Hippocampal formation (tissue), 2 donors: Measurements from ENCODE around the gene CCR7.
"Not testable (repeated sequence)": the region's sequence is repeated elsewhere in the genome, so short reads cannot be mapped to it uniquely, and the experiment has no call there.

ENCODE experiments used
- DNase-seq, 2 donors: peaks; one replicate each; lab custom pipeline; 2025; lab: John Stamatoyannopoulos, UW

The CCR7 gene

DNA sequence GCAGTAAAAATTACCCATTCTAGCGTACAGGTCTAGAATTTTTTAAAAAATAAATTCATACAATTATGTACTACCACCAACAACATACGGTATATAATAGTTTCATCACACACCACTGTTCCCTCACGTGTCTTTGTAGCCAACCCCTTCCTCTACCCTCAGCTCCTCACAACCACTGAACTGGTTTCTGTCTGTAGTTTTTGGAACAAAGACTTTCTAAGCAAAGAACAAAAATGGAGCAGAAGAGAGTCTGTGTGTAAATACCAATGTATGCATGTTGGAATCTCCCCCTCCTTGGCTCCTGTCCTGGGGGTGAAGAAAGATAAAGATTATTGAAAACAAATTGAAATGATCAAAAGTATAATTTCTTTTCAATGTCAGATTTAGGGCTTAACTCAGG, 31.9 kb upstream of the CCR7 start:
- DNase-seq = no peak

DNA sequence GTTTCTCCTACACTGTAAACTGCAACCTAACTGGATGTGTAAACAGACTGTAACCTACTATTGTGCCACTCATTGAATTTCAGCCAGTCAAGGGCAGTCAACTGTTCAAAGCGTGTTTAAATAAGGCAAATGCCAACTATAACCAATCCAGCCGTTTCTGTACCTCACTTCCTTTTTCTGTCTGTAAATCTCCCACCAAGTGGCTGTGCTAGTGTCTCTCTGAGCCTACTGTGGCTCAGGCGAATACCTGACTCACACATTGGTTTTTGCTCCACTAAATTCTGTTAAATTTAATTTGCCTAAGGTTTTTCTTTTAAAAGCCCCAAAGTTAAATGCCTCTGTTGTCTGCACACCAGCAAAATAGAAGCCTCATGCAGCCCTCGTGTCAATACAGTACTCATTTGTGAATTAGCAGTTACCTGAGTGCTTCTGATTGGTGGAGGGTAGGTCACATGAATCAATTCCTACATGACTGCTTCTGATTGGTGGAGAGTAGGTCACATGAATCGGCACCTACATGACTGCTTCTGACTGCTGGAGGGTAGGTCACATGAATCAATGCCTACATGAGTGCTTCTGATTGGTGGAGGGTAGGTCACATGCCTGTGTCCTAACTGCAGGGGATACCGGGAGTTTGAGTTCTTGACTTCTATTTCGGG, 31.1 kb upstream of the CCR7 start:
- DNase-seq = no peak

DNA sequence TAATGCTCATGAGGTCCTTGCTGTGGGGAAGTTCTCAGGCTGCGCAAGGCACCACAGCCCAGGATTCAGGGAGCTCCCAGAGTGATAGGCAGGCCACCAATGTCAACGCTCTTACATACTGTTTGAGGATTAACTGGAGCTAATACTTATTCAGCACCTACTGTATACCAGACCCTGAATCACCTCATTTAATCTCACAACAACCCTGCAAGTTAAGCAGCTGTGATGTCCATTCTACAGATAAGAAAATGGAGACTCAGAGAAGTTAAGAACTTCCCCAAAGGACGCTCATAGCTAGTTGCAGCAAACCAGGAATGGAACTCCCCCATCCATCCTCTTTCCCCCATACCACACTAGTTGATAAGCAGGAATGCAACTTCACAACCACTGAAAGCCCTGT, 25.5 kb upstream of the CCR7 start:
- DNase-seq = no peak

DNA sequence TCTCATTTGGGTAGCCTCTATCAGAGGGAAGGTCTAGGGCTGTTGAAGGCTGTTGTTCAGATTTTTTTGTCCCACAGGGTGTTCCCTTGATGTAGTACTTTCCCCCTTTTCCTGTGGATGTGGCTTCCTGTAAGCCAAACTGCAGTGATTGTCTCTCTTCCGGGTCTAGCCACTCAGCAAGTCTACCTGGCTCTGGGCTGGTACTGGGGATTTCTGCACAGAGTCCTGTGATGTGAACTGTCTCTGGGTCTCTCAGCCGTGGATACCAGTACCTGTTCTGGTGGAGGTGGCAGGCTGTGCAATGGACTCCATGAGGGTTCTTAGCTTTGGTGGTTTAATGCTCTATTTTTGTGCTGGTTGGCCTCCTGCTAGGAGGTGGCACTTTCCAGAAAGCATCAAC, 23.3 kb upstream of the CCR7 start:
- no peak for DNase-seq

DNA sequence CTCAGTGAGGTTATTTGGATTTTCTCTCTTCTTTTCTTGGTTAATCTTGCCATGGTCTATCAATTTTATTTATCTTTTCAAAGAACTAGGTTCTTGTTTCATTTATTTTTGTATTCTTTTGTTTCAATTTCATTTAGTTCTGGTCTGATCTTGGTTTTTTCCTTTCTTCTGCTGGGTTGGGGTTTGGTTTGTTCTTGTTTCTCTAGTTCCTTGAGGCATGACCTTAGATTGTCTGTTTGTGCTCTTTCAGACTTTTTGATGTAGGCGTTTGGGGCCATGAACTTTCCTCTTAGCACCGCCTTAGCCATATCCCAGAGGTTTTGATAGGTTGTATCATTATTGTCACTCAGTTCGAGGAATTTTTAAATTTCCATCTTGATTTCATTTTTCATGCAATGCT, 21.0 kb upstream of the CCR7 start:
- DNase-seq = not testable (repeated sequence)

DNA sequence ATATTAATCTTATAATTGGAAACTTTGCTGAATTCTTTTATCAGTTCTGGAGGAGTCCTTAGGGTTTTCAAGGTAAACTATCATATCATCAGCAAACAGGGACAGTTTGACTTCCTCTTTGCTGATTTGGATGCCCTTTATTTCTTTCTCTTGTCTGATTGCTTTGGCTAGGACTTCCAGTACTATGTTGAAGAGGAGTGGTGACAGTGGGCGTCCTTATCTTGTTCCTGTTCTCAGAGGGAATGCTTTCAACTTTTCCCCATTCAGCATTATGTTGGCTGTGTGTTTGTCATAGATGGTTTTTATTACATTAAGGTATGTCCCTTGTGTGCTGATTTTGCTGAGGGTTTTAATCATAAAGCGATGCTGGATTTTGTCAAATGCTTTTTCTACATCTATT, 19.7 kb upstream of the CCR7 start:
- not testable (repeated sequence) for DNase-seq

DNA sequence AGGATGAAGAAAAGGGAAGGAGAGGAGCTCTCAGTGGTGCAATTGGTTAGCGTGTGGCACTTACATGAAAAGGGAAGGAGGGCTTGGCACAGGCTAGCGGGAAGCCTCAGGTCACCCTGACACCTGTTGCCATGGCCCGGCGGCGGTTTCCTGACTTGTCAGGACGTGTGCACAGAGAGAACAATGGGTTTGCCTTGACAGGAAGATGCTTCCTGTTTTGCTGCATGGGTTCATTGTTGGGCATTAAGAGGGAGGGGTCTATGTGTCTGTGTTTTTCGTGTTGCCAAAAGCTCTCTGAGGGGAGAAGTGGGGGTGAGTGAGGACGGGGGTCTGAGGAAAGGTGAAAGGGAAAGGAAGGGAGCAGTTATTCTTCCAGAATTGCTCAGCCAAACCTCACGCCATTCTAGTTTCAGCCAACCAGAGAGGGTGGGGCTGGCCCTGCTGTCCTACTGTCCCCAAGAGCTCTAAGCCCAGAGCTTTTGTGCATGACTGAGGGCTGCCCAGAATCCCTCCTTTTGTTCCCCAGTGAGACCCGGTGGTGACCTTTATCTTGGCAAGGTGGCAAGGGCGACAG, 17.1 kb upstream of the CCR7 start:
- DNase-seq = no peak

DNA sequence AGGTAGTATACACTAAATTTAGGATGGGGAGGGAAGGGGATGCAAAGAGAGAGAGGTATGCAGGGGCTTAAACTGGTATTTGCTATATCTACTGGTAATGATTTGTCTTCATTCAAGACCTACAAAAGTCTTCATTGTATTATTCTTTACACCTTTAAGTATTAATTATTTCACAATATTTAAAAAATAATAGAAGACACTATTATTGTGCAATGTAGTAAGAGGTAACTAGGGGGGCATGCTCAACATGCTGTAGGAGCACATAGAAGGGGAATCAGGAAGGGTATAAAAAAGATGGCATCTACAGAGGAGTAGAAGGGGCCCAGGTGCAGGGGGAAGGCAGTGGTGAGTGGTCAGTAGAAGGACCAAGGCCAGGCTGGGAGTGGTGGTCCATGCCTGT, 14.9 kb upstream of the CCR7 start:
- DNase-seq = no peak

DNA sequence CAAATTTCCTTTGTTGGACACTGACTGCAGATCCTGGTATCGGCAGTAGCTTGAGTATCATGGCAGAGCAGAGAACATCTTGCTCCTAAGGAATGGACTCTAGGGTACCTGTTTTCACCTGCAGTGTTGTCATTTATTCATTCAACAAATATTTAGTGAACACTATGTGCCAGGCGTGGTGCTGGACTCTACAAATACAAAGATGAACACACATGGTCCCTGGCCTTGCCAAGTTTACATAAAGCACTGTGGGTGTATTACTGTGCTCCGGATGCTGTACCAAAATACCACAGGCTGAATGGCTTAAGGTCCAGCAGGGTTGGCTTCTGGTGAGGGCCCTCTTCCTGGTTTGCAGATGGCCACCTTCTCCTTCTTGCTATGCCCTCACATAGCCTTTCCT, 14.2 kb upstream of the CCR7 start:
- no peak for DNase-seq

DNA sequence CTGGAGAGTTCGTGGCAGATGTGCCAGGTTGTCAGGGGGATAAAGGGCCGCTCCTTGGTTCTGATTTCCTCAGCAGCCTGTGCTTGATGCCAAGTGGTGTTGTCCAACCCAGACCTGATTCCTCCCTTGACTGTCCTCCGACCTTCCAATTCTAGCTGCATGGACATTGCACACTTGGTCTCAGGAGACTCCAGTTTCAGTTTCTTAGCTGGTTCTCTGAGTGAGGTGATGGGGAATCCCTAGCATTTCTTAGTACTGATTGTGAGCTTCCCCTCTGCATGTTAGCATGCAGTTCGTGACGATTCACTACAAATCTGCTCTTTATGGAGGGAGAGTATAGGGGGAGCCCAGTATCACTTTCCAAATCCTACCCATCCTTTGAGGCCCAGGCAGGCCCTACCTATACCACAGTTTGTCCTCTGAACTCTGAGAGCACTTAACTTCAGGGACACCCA, 12.4 kb upstream of the CCR7 start:
- DNase-seq = no peak

DNA sequence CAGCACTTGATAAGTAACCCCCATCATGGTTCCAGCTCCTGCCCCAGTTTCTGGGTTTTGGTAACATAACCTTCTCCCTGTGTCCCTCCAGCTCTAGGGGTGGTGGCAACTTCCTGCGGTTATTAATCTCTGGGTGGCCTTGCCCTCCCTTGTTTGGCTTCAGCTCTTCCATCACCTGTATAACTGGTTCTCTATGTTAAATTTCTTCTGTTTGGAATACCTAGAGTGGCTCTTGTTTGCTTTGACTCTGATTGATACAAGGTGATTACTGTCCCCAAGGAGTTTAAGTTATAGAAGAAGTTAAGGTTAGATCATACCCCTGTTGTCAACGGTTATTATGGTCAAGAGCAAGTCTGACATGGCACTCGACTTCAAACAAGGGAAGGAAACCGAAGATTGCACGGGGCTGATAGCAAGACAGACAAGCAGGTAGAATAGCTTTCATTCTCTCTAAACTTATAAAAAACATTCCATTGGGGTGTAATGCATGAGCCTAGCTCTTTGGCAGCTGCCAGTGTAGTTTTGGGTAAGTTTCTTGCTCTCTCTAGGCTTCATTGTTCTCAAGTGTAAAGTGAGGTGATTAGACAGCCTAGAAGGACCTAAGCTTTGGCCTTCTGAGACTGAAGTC, 11.0 kb upstream of the CCR7 start:
- DNase-seq = no peak

DNA sequence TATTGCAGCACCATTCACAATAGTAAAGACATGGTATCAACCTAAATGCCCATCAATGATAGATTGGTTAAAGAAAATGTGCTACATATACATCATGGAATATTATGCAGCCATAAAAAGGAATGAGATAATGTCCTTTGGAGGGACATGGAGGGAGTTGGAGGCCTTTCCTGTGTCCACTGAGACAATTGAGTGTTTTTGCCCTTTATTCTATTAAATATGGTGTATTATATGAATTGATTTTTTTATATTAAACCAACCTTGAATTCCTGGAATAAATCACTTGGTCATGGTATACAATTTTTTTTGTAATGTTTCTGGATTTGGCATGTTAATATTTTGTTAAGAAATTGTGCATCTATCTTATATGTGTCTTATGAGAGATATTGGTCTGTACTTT, 9.0 kb upstream of the CCR7 start:
- no peak for DNase-seq

DNA sequence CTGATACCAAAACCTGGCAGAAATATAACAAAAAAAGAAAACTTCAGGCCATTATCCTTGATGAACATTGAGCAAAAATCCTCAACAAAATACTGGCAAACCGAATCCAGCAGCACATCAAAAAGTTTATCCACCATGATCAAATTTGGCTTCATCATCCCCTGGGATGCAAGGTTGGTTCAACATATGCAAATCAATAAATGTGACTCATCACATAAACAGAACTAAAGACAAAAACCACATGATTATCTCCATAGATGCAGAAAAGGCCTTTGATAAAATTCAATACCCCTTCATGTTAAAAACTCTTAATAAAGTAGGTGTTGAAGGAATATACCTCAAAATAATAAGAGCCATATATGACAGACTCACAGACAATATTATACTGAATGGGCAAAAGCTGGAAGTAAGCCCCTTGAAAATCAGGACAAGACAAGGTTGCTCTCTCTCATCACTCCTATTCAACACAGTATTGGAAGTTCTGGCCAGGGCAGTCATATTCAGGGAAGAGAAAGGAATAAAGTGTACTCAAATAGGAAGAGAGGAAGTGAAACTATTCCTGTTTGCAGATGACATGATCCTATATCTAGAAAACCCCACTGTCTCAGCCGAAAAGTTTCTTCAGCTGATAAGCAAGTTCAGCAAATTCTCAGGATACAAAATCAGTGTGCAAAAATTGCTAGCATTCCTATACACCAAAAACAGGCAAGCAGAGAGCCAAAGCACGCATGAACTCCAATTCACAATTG, 7.1 kb upstream of the CCR7 start:
- not testable (repeated sequence) for DNase-seq

DNA sequence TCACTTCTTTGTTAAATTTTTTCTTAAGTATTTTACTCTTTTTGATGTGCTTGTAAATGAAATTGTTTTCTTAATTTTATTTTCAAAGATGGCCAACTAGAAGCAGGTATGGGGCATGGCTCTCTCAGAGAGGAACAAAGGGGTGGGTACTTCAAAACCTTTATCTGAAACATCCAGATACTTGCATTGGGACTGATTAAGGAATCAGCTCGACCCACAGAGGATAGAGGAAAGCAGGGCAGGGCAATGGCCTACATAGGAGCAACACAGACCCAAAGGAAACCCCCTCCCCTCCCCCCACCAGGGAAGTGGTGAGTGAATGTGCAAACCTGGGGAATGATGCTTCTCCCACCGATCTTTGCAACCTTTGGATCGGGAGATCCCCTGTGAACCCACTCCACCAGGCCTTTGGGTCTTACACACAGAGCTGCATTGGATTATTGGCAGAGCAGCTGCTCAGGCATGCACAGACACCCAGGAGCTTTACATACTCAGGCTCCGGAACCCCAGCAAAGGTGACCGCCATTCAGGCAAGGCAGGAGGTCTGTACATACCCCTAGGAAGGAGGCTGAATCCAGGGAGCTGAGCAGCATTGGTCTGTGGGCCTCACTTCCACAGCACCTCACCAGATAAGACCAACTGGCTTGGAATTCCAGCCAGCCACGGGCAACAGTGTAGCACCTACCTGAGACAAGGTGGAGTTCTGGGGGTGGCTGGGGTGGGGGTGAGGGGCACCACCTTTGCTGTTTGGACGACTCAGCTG, 3.0 kb upstream of the CCR7 start:
- DNase-seq = no peak

DNA sequence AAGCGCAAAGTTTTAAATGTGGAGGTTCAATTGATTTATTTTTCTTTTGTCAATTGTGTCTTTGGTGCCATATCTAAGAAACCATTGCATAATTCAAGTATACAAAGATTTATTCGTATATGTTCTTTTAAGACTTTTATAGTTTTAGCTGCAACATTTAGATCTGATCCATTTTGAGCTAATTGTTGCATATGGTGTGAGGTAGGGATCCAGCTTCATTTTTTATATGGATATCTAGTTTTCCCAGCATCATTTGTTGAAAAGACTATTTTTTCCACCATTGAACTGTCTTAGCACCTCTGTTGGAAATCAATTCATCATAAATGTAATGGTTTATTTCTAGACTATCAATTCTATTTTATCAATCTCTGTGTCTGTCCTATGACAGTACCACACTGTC, 2.1 kb upstream of the CCR7 start:
- DNase-seq = no peak

DNA sequence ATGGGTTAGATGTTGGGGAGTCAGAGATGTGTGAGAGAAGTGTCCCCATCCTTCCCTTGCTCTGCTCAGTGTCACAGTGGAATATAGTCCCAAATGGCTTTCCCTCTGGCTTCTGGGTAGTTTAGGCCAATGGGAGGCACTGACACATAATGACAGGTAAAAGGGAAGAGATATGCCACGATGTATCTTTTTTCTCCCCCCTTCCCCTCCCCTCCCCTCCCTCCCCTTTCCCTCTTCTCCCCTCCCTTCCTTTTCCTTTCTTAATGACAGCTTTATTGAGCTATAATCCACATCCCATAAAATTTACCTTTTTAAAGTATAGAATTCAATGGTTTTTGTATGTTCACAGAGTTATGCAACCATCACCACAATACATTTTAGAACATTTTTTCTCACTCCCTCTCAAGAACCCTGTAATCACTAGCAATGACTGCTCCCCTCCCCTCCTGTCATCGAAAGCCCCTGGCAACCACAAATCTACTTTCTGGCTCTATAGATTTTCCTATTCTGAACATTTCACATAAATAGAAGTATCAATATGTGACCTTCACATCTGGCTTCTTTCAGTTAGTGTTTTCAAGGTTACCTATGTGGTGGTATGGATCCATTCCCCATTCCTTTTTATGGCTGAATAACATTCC, 617 bp upstream of the CCR7 start:
- no peak for DNase-seq

DNA sequence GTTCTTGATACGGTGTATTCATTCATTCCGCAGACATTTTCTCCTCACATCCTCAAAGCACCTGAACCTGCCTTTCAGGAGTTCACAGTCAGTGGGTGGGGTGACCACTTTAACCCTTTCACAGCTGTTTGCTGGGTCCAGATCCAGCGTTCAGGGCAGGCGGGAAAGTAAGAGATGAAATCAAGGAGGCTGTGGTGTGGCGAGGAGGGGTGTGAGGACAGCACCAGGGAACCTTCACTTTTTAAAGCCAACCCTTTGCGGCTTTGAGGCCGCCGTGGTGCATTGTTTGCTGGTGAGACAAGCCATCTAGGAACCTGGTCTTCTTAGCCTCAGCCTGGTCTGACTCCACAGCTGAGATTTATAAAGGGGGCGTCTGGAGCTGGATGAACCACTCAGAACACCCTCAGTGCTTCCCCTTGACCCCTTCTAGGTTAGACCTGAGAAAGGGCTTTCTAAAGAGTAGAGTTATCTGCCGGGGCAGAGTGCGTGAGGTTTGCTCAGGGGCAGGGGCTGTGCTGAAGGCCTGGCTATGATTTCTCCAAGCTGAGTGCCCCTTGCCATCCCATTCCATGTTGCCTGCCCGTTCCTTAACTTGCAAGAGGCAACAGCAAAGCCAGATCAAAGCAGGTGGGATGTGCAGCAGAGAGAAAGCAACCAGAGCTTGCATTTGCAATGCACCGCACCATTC, 933 bp downstream of the CCR7 start:
- DNase-seq = no peak

DNA sequence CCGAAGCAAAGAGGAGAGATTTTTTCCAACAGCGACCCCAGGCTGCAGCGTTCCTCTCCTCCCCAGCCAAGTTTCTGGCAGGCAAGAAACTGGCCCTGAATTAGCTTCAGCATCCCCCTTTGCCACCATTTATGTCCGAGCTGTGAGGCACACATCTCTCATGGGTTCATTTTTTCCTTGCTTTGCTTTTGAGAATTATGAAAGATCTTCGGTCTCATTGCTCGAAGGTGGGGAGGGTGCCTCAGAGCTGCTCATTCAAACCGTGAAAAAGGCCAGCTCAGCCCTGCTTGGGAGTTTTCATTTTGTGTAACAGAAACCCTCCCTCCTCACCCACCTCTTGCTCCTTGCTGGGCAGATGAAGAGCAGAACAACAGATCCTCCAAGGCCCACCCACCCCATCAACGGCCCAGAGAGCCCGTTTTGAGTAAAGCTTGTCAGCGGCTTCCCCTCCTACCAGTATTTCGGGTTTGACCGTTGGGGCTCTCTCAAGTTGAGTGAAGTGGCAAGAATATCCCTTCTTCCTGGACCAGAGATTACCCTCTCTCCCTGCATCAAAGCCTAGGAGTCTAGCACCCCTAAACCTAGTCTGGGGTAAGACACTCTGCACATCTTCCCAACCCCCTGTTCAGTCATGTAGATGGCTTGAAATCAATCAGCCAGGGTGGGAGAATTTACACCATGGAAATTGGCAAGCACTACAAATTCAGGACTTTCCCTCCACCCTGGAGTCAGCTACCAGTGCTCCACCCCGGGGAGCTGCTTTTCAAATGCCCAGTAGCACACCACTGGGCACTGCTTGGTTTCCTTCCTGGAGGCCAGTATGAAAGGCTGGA, 1.8 kb downstream of the CCR7 start:
- DNase-seq = no peak

DNA sequence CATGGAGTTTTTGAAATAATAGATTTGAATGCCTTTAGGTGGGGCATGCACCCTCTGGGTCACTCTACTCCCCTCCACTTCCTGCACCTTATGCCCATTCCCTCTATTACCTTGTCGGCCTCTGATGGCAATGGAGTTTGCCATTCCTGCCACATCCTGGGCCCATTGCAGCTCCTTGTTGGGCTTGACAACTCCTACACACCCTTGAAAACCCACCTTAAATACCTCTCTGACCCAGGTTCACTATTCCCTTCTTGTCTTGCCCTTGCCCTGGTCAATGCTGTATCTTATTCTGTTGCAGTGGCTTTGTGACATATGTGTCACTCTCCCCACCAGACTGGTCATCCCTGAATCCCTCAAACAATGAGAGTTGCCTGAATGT, 2.4 kb downstream of the CCR7 start:
- no peak for DNase-seq
